GM19328 (cell line): ENCODE measurements around the gene PRDM15.

ENCODE experiments used
- ATAC-seq: cut with Tn5 transposase; IDR thresholded peaks from one replicate; pipeline ENCODE4 v1.9.1; 2021; ENCODE audit warnings: mild to moderate bottlenecking, moderate library complexity; ENCODE audit not compliant: unreplicated experiment

Gene PRDM15

GRCh38 chr21:41907496-41908258, 28.5 kb upstream of the PRDM15 start:
- ATAC-seq: no peak

- no peak for ATAC-seq
Measured at GRCh38 chr21:41906770-41907169, 27.6 kb upstream of the PRDM15 start.

DNA sequence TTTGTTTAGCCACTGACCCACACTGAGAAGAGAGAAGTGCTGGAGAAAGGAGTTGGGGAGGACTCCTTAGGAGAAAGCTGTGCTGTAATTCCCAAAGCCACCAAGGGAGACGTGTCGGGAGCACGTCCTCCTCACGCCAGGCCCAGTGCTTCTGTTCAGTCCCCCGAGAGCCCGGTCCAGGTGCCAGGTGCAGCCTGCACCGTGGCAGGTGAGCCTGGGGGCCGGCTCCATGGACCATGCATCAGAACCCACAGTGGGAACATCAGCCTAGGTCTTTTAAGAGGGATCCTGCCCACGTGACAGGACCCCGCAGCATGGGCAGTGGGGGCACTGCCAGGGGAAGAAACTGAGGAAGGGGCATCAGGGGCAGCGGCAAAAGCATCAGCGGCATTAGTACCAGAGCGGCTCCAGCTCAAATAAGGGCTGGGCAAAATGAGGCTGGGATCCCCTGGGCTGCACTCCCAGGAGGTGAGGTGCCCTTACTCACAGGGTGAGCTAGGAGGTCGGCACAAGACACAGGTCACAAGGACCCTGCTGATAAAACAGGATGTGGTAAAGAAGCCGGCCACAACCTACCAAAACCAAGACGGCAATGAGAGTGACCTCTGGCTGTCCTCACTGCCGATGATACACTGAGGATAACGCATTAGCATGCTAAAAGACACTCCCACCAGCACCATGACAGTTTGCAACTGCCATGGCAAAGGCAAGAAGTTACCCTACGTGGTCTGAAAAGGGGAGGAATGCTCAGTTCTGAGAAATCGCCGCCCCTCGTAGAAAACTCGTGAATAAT, 24.6 kb upstream of the PRDM15 start:
- ATAC-seq: no peak

DNA sequence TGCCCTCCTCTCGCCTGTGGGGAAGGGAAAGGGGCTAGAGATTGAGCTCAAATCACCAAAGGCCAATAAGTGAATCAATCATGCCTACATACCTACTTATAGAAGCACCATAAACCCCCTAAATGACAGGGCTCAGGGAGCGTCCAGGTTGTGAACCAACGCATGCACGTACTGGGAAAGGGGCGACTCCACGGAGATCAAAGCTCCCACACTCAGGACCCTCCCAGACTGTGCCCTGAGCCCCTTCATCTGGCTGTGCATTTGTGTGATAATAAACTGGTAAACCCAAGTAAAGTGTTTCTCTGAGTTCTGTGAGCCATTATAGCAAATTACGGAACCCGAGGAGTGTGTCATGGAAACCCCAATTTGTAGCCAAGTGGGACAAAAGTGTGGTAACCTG, 23.8 kb upstream of the PRDM15 start:
- ATAC-seq: no peak

- no peak for ATAC-seq
Measured at GRCh38 chr21:41901782-41902181, 22.6 kb upstream of the PRDM15 start.

DNA sequence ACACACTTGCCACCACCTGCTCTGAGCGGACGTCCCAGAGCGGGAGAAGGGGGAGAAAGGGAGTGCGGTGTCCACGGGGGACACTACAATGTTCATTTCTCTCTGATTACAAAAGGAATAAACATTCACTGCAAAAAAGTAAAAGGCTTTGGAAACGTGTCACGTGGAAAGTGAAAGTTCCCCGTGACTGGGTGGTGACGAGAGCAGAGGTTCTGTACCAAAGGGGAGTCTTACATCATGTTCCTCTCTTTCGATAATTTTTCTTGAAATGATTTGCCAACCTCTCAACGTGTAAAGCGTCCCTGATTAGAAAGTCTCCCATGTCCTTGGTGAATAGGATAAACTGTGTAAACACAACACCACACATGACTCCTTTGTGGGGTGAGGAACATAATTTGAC, 22.0 kb upstream of the PRDM15 start:
- no peak for ATAC-seq

GRCh38 chr21:41900401-41900800, 21.3 kb upstream of the PRDM15 start:
- ATAC-seq: no peak

GRCh38 chr21:41899426-41900202, 20.5 kb upstream of the PRDM15 start:
- ATAC-seq: no peak

GRCh38 chr21:41898998-41899397, 19.9 kb upstream of the PRDM15 start:
- ATAC-seq: no peak

- no peak for ATAC-seq
Measured at GRCh38 chr21:41897700-41898099, 18.6 kb upstream of the PRDM15 start.

DNA sequence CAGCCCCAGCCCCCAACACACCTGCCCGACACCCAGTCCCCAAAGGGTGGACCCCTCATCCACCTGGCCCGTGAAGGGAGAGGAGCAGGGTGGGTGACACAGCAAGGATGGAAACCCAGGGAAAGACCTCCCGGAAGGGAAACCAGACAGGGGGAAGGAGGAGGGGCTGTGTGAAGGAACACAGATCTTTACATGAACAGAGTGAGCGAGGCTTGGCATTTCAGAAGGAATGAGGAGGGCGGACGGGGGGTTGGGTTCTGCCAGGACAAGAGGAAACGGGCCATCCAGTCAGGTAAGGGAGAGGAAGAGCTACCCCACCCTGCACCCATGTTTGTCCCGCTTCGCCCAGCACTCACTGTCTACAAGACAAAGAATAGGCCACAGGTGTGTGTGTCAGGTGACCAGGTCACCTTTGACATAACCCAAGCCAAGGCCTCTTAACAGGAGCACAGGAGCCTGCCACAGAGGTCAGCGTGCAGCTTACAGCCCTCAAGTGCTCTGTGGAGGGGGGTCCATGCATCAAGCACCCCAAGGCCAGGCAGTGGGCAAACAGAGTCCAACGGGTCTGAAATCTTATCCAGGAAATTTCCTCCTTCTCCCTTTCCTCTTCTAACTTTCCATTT, 18.0 kb upstream of the PRDM15 start:
- ATAC-seq: no peak

GRCh38 chr21:41895643-41896493, 16.7 kb upstream of the PRDM15 start:
- ATAC-seq: no peak

- no peak for ATAC-seq
Measured at GRCh38 chr21:41894922-41895557, 15.9 kb upstream of the PRDM15 start.

DNA sequence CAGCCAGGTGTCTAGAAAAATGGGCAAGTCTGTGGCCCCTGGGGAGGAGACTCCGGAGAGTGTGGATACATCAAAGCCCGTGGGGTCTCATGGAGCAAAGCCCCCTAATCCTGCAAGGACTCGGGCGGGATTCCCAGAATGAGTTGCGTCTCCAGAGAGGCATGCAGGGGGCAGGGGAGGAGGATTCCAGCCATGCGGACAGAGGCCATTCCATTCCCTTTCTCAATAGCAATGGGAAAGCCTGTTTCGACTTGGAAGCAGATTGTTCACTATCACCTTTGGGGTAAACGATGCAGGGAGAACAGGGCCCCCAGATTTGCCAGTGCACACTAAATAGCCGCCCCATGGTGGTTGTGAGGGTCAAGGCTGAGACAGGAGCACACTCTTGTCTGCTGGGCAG, 15.4 kb upstream of the PRDM15 start:
- no peak for ATAC-seq

GRCh38 chr21:41892726-41893125, 13.6 kb upstream of the PRDM15 start:
- no peak for ATAC-seq

- ATAC-seq: no peak
Measured at GRCh38 chr21:41891132-41891531, 12.0 kb upstream of the PRDM15 start.

- no peak for ATAC-seq
Measured at GRCh38 chr21:41890355-41890754, 11.2 kb upstream of the PRDM15 start.

GRCh38 chr21:41888749-41889376, 9.7 kb upstream of the PRDM15 start:
- no peak for ATAC-seq

- ATAC-seq: no peak
Measured at GRCh38 chr21:41887667-41888066, 8.5 kb upstream of the PRDM15 start.
